B cell (primary cell): Measurements from ENCODE around the gene NR0B2. TPM values are rescaled to one million over a fixed set of nuclear protein-coding genes. Genes with fewer than 3 reads are reported as not detected.

Experiments used
- ATAC-seq: fragments of 200-7000 bp; cut with Tn5 transposase; one replicate; pipeline ENCODE4 v1.10.0; 2021; ENCODE audit warnings: low read depth, mild to moderate bottlenecking, moderate number of reproducible peaks, moderate library complexity
- CTCF ChIA-PET: fragments of 350-600 bp; sonication (Branson Sonifier 250); formaldehyde crosslinking; loops from one replicate; lab custom pipeline; 2021; ENCODE audit warnings: antibody characterized with exemption, inconsistent platforms; lab: Charles Lee
- POLR2A ChIA-PET: fragments of 350-600 bp; sonication (Branson Sonifier 250); formaldehyde crosslinking; loops from one replicate; lab custom pipeline; 2021; ENCODE audit warnings: antibody characterized with exemption; lab: Charles Lee
- DNase-seq: peaks from one replicate; pipeline ENCODE4 v3.0.0; 2013
- H2AFZ ChIP-seq: 2 replicates; pipeline ENCODE4 v1.6.1; 2012; ENCODE audit warnings: mild to moderate bottlenecking, low read depth, low read length; ENCODE audit not compliant: insufficient read depth, poor library complexity, severe bottlenecking
- H3K27ac ChIP-seq, 2 donors: 1 replicate in 1 of 2; 2 replicates in 1 of 2; pipeline ENCODE4 v1.5.1; 2012 to 2013; ENCODE audit warnings: low read length in 2 of 2, mild to moderate bottlenecking in 2 of 2, moderate library complexity in 1 of 2
- H3K27me3 ChIP-seq, 4 experiments: fragments of 200-600 bp in 1 of 4; sonication (generic) in 1 of 4; replicated peaks in 1 of 4; 1 replicate in 2 of 4; 2 replicates in 2 of 4; pipeline versions ENCODE4 v1.6.1 to v1.7.0; 2013 to 2016; ENCODE audit warnings: low read length in 3 of 4, mild to moderate bottlenecking in 2 of 4, mixed read lengths in 1 of 4, moderate library complexity in 1 of 4; ENCODE audit not compliant: insufficient read depth in 4 of 4, control insufficient read depth in 3 of 4; ENCODE audit errors: control extremely low read depth in 1 of 4
- H3K36me3 ChIP-seq, 2 experiments: replicated peaks in 1 of 2; 1 replicate in 1 of 2; 2 replicates in 1 of 2; pipeline versions ENCODE4 v1.6.1 to v1.7.1; 2013; ENCODE audit warnings: low read length in 1 of 2; ENCODE audit not compliant: insufficient read depth in 2 of 2, control insufficient read depth in 1 of 2; ENCODE audit errors: control extremely low read depth in 1 of 2, extremely low read depth in 1 of 2
- H3K4me1 ChIP-seq, 2 donors: fragments of 200-600 bp in 1 of 2; sonication (generic) in 1 of 2; 1 replicate in 1 of 2; 2 replicates in 1 of 2; pipeline versions ENCODE4 v1.5.1 to v1.6.1; 2013 to 2017; ENCODE audit warnings: low read length in 2 of 2; ENCODE audit not compliant: control insufficient read depth in 2 of 2, insufficient read depth in 2 of 2
- H3K4me2 ChIP-seq: replicated peaks from 2 replicates; pipeline ENCODE3; 2012; ENCODE audit warnings: mild to moderate bottlenecking, low read depth, low read length; ENCODE audit not compliant: poor library complexity, severe bottlenecking
- H3K4me3 ChIP-seq, 5 experiments: fragments of 200-600 bp in 1 of 5; sonication (generic) in 1 of 5; 1 replicate in 3 of 5; 2 replicates in 2 of 5; pipeline versions ENCODE4 v1.5.1 to v1.7.0; 2011 to 2016; ENCODE audit warnings: low read length in 4 of 5, mild to moderate bottlenecking in 4 of 5, low read depth in 2 of 5, control low read depth in 1 of 5, moderate library complexity in 1 of 5; ENCODE audit not compliant: insufficient read depth in 1 of 5; ENCODE audit errors: control extremely low read depth in 1 of 5, extremely low read depth in 1 of 5
- H3K79me2 ChIP-seq: fragments of 200-600 bp; sonication (generic); one replicate; pipeline ENCODE4 v1.6.0; 2016; ENCODE audit warnings: low read length; ENCODE audit not compliant: control insufficient read depth, insufficient read depth
- H3K9ac ChIP-seq: fragments of 200-600 bp; sonication (generic); 2 replicates; pipeline ENCODE4 v1.6.1; 2017; ENCODE audit warnings: mild to moderate bottlenecking, low read length, moderate library complexity
- H3K9me3 ChIP-seq, 3 donors: one replicate each; pipeline versions ENCODE4 v1.6.1 to v1.7.1; 2013; ENCODE audit warnings: low read length in 2 of 3; ENCODE audit not compliant: control insufficient read depth in 2 of 3, insufficient read depth in 1 of 3; ENCODE audit errors: control extremely low read depth in 1 of 3
- H4K20me1 ChIP-seq: 2 replicates; pipeline ENCODE4 v1.6.0; 2012; ENCODE audit warnings: mild to moderate bottlenecking, low read length; ENCODE audit not compliant: insufficient read depth, control insufficient read depth, poor library complexity, severe bottlenecking
- H3K27ac Mint-ChIP-seq: one replicate; pipeline ENCODE4 v1.8.0; 2021; ENCODE audit warnings: mixed read lengths
- H3K27me3 Mint-ChIP-seq: one replicate; pipeline ENCODE4 v1.8.0; 2021; ENCODE audit warnings: mixed read lengths
- H3K4me1 Mint-ChIP-seq: one replicate; pipeline ENCODE4 v1.8.0; 2021; ENCODE audit warnings: mixed read lengths
- H3K4me3 Mint-ChIP-seq: one replicate; pipeline ENCODE4 v1.8.0; 2021; ENCODE audit warnings: mixed read lengths
- H3K9me3 Mint-ChIP-seq: one replicate; pipeline ENCODE4 v1.8.0; 2022; ENCODE audit warnings: mixed read lengths; ENCODE audit not compliant: insufficient read depth
- CTCF ChIP-seq: fragments of 200-600 bp; IDR thresholded peaks from one replicate; pipeline ENCODE4 v1.8.0; 2022; ENCODE audit warnings: antibody characterized with exemption, mild to moderate bottlenecking
- EZH2 ChIP-seq: IDR thresholded peaks from 2 replicates; pipeline ENCODE4 v1.6.1; 2012; ENCODE audit warnings: borderline replicate concordance, low read depth, mild to moderate bottlenecking, moderate library complexity, low read length; ENCODE audit not compliant: insufficient read depth, poor library complexity, severe bottlenecking
- WGBS: methylation state at CpG from one replicate; pipeline ENCODE4 v1.1.5; 2013; ENCODE audit warnings: missing lambda C conversion rate; ENCODE audit not compliant: insufficient coverage; 5-methylcytosine and 5-hydroxymethylcytosine counted together
- intact Hi-C: fragments of 100-400 bp; cut with micrococcal nuclease; formaldehyde crosslinking; loops from one replicate; pipeline ENCODE4 v1.10.0; 2022
- polyA plus RNA-seq: library from polyadenylated mRNA; depleted of rRNA; stranded (reverse); fragments of >200 nt; gene quantifications from 2 replicates; pipeline ENCODE4 v1.2.3, GENCODE V29; 2012
- total RNA-seq, 2 donors: library from RNA; stranded (reverse); fragments of 120-200 nt in 1 of 2; gene quantifications; 1 replicate in 1 of 2; 2 replicates in 1 of 2; pipeline versions ENCODE4 v1.2.3 to v1.2.4, GENCODE V29; 2013 to 2022

The NR0B2 gene
- total and polyA plus RNA-seq, 2 donors (not counting 1 experiment from before 2014, with no cell fraction given): not detected

GRCh38 chr1:26960625-26960966 lies 46.8 kb upstream of the NR0B2 start:
- no peak for ATAC-seq
- peak overlapping the region; percentile 80 for H2AFZ ChIP-seq

More at GRCh38 chr1:26960625-26960966, 46.8 kb upstream of the NR0B2 start:
- Histone ChIP-seq H3K9me3 (peaks cover 0 to 4% (median 0%) of the 10 kb centered on the region in 3 donors), H3K36me3 (no peaks in the 10 kb centered on the region), H3K9ac (peak overlapping the region; percentile 77), H4K20me1 (no peaks in the 10 kb centered on the region), H3K27ac (no peak overlapping the region), H3K27me3 (peaks cover 0 to 27% (median 8%) of the 10 kb centered on the region in 4 experiments), H3K4me2 (peak overlapping the region; percentile 100), H3K4me1 (peaks cover 14 to 17% of the 10 kb centered on the region in 2 donors), H3K4me3 (peak overlapping the region in 4 of 5 experiments; percentile 44 to 80 (median 65)), H3K79me2 (no peaks in the 10 kb centered on the region)
- peaks cover 15% of the 10 kb centered on the region for H3K4me1 Mint-ChIP-seq
- no peak for DNase-seq
- ChIA-PET POLR2A (interaction anchor here (0.7 kb wide), 1 partner anchor 60 kb away, joined by 4 read pairs; the partner anchor contains the start of gene GPATCH3), CTCF (no interaction called here)
- peak overlapping the region; percentile 86 for H3K4me3 Mint-ChIP-seq
- no peaks in the 10 kb centered on the region for H3K9me3 Mint-ChIP-seq
- intact Hi-C loops: no loop called here
- WGBS: 56% methylated on average over 3 of the region's 3 CpGs
- TF ChIP-seq CTCF (no peak), EZH2 (no peak)
- H3K27me3 Mint-ChIP-seq: peaks cover 21% of the 10 kb centered on the region
- H3K27ac Mint-ChIP-seq: peak overlapping the region; percentile 47
